ENCODE results near the gene TSEN34.

The TSEN34 gene

GRCh38 chr19:54191011-54191810 is at the start of gene TSEN34:
TSEN34 (plus strand) TSS chr19:54191308; CDS start chr19:54191365, 57 bp downstream.
- DNase-seq (ENCODE audit: low read depth), result peak; percentile 79

GRCh38 chr19:54141356-54141755 is 49.8 kb upstream of the TSEN34 start:
- DNase-seq (ENCODE audit: low read depth), result no peak

- DNase-seq (ENCODE audit: low read depth), result no peak
Observed at GRCh38 chr19:54142166-54142780, 48.8 kb upstream of the TSEN34 start.

GRCh38 chr19:54145541-54146158 is 45.5 kb upstream of the TSEN34 start:
- no peak for DNase-seq (ENCODE audit: low read depth)

- no peak for DNase-seq (ENCODE audit: low read depth)
Observed at GRCh38 chr19:54147676-54148075, 43.4 kb upstream of the TSEN34 start.

GRCh38 chr19:54148158-54148557 is 43.0 kb upstream of the TSEN34 start:
- no peak for DNase-seq (ENCODE audit: low read depth)

GRCh38 chr19:54149021-54149812 is 41.9 kb upstream of the TSEN34 start:
- no peak for DNase-seq (ENCODE audit: low read depth)

- DNase-seq (ENCODE audit: low read depth), result no peak
Observed at GRCh38 chr19:54151362-54152035, 39.6 kb upstream of the TSEN34 start.

- DNase-seq (ENCODE audit: low read depth), result no peak
Observed at GRCh38 chr19:54152267-54152666, 38.8 kb upstream of the TSEN34 start.

GRCh38 chr19:54152878-54153524 is 38.1 kb upstream of the TSEN34 start:
- DNase-seq (ENCODE audit: low read depth), result no peak

- no peak for DNase-seq (ENCODE audit: low read depth)
Observed at GRCh38 chr19:54153731-54154326, 37.3 kb upstream of the TSEN34 start.

- DNase-seq (ENCODE audit: low read depth), result no peak
Observed at GRCh38 chr19:54154603-54155345, 36.3 kb upstream of the TSEN34 start.

GRCh38 chr19:54155694-54156093 is 35.4 kb upstream of the TSEN34 start:
- no peak for DNase-seq (ENCODE audit: low read depth)

GRCh38 chr19:54156490-54156889 is 34.6 kb upstream of the TSEN34 start:
- no peak for DNase-seq (ENCODE audit: low read depth)

GRCh38 chr19:54156953-54157352 is 34.2 kb upstream of the TSEN34 start:
- DNase-seq (ENCODE audit: low read depth), result no peak

GRCh38 chr19:54158812-54159351 is 32.2 kb upstream of the TSEN34 start:
- DNase-seq (ENCODE audit: low read depth), result peak; percentile 11

- peak; percentile 99 for DNase-seq (ENCODE audit: low read depth)
Observed at GRCh38 chr19:54159352-54160181, 31.5 kb upstream of the TSEN34 start, which contains the start of gene LENG1. LENG1 (minus strand) TSS chr19:54159721; CDS start chr19:54159695, 26 bp downstream.

GRCh38 chr19:54160182-54160811 is 30.8 kb upstream of the TSEN34 start:
- no peak for DNase-seq (ENCODE audit: low read depth)

Data from activated T-cell treated with anti-CD3 and anti-CD28 coated beads for 24 hours (primary cell).